HCT116 (cell line): Measurements from ENCODE around the gene ARHGAP23.

Experiments used
- CBX3 ChIP-seq: IDR thresholded peaks from 2 replicates; pipeline ENCODE4 v1.6.1; 2012; ENCODE audit warnings: low read depth
- EGR1 ChIP-seq: IDR thresholded peaks from 2 replicates; pipeline ENCODE4 v1.6.1; 2012; ENCODE audit warnings: low read depth
- EZH2 ChIP-seq: fragments of 200-600 bp; sonication (generic); IDR thresholded peaks from 2 replicates; pipeline ENCODE4 v1.6.1; 2017; ENCODE audit warnings: antibody characterized with exemption, mixed run types
- EZH2phosphoT487 ChIP-seq: fragments of 200-600 bp; IDR thresholded peaks from 2 replicates; pipeline ENCODE4 v1.6.1; 2018; ENCODE audit warnings: antibody characterized with exemption, borderline replicate concordance
- JUND ChIP-seq: IDR thresholded peaks from 2 replicates; pipeline ENCODE4 v1.6.1; 2012
- POLR2A ChIP-seq: IDR thresholded peaks from 2 replicates; pipeline ENCODE4 v1.7.0; 2011; ENCODE audit warnings: borderline replicate concordance; ENCODE audit not compliant: insufficient read depth, insufficient read length; ENCODE audit errors: extremely low read depth
- POLR2AphosphoS5 ChIP-seq: IDR thresholded peaks from 2 replicates; pipeline ENCODE4 v1.6.1; 2011; ENCODE audit warnings: mild to moderate bottlenecking, low read depth, low read length, moderate library complexity
- RAD21 ChIP-seq: IDR thresholded peaks from 2 replicates; pipeline ENCODE4 v1.6.1; 2012; ENCODE audit warnings: low read depth, mild to moderate bottlenecking
- SIN3A ChIP-seq: IDR thresholded peaks from 2 replicates; pipeline ENCODE4 v1.6.1; 2012; ENCODE audit warnings: low read depth
- SRF ChIP-seq: IDR thresholded peaks from 2 replicates; pipeline ENCODE4 v1.6.1; 2012; ENCODE audit warnings: low read depth
- YY1 ChIP-seq: IDR thresholded peaks from 2 replicates; pipeline ENCODE4 v1.6.1; 2011; ENCODE audit warnings: low read length, low read depth, moderate library complexity, mild to moderate bottlenecking; ENCODE audit not compliant: insufficient replicate concordance; ENCODE audit errors: extremely low read depth
- TF ChIP-seq, protein P1 (sequence below): IDR thresholded peaks from 2 replicates; pipeline ENCODE4 v1.6.1; 2012; ENCODE audit warnings: low read depth
- TF ChIP-seq, protein P2 (sequence below), 3 experiments: fragments of 200-600 bp in 1 of 3; sonication (generic) in 1 of 3; IDR thresholded peaks in 2 of 3; conservative IDR thresholded peaks in 1 of 3; 2 replicates each; pipeline ENCODE4 v1.5.1; 2012 to 2017; ENCODE audit warnings: low read depth in 2 of 3, low read length in 2 of 3, antibody characterized with exemption in 1 of 3, borderline replicate concordance in 1 of 3, control low read depth in 1 of 3, mild to moderate bottlenecking in 1 of 3, mixed read lengths in 1 of 3, mixed run types in 1 of 3, moderate library complexity in 1 of 3; ENCODE audit not compliant: insufficient read depth in 1 of 3
- TF ChIP-seq, protein P3 (sequence below): IDR thresholded peaks from 2 replicates; pipeline ENCODE4 v1.6.1; 2012

GRCh38 chr17:38443356-38444031 lies 15.2 kb downstream of the ARHGAP23 start:
- TF ChIP-seq, protein P1, sequence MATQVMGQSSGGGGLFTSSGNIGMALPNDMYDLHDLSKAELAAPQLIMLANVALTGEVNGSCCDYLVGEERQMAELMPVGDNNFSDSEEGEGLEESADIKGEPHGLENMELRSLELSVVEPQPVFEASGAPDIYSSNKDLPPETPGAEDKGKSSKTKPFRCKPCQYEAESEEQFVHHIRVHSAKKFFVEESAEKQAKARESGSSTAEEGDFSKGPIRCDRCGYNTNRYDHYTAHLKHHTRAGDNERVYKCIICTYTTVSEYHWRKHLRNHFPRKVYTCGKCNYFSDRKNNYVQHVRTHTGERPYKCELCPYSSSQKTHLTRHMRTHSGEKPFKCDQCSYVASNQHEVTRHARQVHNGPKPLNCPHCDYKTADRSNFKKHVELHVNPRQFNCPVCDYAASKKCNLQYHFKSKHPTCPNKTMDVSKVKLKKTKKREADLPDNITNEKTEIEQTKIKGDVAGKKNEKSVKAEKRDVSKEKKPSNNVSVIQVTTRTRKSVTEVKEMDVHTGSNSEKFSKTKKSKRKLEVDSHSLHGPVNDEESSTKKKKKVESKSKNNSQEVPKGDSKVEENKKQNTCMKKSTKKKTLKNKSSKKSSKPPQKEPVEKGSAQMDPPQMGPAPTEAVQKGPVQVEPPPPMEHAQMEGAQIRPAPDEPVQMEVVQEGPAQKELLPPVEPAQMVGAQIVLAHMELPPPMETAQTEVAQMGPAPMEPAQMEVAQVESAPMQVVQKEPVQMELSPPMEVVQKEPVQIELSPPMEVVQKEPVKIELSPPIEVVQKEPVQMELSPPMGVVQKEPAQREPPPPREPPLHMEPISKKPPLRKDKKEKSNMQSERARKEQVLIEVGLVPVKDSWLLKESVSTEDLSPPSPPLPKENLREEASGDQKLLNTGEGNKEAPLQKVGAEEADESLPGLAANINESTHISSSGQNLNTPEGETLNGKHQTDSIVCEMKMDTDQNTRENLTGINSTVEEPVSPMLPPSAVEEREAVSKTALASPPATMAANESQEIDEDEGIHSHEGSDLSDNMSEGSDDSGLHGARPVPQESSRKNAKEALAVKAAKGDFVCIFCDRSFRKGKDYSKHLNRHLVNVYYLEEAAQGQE, result no peak
- TF ChIP-seq, protein P2, sequence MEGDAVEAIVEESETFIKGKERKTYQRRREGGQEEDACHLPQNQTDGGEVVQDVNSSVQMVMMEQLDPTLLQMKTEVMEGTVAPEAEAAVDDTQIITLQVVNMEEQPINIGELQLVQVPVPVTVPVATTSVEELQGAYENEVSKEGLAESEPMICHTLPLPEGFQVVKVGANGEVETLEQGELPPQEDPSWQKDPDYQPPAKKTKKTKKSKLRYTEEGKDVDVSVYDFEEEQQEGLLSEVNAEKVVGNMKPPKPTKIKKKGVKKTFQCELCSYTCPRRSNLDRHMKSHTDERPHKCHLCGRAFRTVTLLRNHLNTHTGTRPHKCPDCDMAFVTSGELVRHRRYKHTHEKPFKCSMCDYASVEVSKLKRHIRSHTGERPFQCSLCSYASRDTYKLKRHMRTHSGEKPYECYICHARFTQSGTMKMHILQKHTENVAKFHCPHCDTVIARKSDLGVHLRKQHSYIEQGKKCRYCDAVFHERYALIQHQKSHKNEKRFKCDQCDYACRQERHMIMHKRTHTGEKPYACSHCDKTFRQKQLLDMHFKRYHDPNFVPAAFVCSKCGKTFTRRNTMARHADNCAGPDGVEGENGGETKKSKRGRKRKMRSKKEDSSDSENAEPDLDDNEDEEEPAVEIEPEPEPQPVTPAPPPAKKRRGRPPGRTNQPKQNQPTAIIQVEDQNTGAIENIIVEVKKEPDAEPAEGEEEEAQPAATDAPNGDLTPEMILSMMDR (IDR thresholded peaks at IDR 0.05 in 2 of 3, conservative IDR thresholded peaks at IDR 0.05 in 1 of 3; ENCODE audit: borderline replicate concordance in 1 of 3, insufficient read depth in 1 of 3, low read depth in 2 of 3, low read length in 2 of 3), result no peak
- TF ChIP-seq YY1 (no peak), SRF (no peak), EZH2phosphoT487 (no peak), POLR2AphosphoS5 (no peak), JUND (no peak), POLR2A (no peak), SIN3A (no peak), EZH2 (no peak), CBX3 (no peak), RAD21 (no peak), EGR1 (no peak)
- TF ChIP-seq, protein P3, sequence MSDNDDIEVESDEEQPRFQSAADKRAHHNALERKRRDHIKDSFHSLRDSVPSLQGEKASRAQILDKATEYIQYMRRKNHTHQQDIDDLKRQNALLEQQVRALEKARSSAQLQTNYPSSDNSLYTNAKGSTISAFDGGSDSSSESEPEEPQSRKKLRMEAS, result no peak
